SK-N-SH treated with all-trans-retinoic acid at 6 μM for 48 hours (cell line): ENCODE results near the gene URI1.

Experiments
- ATAC-seq: fragments of 200-7000 bp; cut with Tn5 transposase; 3 replicates; pipeline ENCODE4 v1.9.1; 2020; ENCODE audit warnings: mild to moderate bottlenecking, moderate library complexity
- ARNTL ChIP-seq: fragments of 450-650 bp; formaldehyde crosslinking; IDR thresholded peaks from 2 replicates; pipeline ENCODE4 v1.5.0; 2020; ENCODE audit warnings: low read depth, mild to moderate bottlenecking, moderate library complexity, borderline replicate concordance
- CREB5 ChIP-seq: fragments of 250-450 bp; sonication (Bioruptor Pico); IDR thresholded peaks from 2 replicates; pipeline ENCODE4 v1.5.1; 2020; ENCODE audit warnings: low read depth, mild to moderate bottlenecking, moderate library complexity
- CSDC2 ChIP-seq: fragments of 250-450 bp; sonication (Bioruptor Pico); IDR thresholded peaks from 2 replicates; pipeline ENCODE4 v1.5.0; 2020; ENCODE audit warnings: mild to moderate bottlenecking, moderate library complexity
- CSRNP3 ChIP-seq: fragments of 250-450 bp; sonication (Bioruptor Pico); IDR thresholded peaks from 2 replicates; pipeline ENCODE4 v1.5.1; 2021; ENCODE audit warnings: mild to moderate bottlenecking, moderate library complexity
- ESRRG ChIP-seq: fragments of 250-450 bp; sonication (Bioruptor Pico); IDR thresholded peaks from 2 replicates; pipeline ENCODE4 v1.6.1; 2021; ENCODE audit warnings: mild to moderate bottlenecking
- GLIS3 ChIP-seq: fragments of 250-450 bp; sonication (Bioruptor Pico); IDR thresholded peaks from 2 replicates; pipeline ENCODE4 v1.5.0; 2020; ENCODE audit warnings: mild to moderate bottlenecking, moderate library complexity
- ISL1 ChIP-seq: fragments of 250-450 bp; sonication (Bioruptor Pico); IDR thresholded peaks from 2 replicates; pipeline ENCODE4 v2.1.2; 2022; ENCODE audit warnings: mild to moderate bottlenecking, moderate library complexity
- OSR1 ChIP-seq: fragments of 250-450 bp; sonication (Bioruptor Pico); IDR thresholded peaks from 2 replicates; pipeline ENCODE4 v1.8.0; 2022; ENCODE audit warnings: moderate library complexity, mild to moderate bottlenecking, inconsistent platforms
- PATZ1 ChIP-seq: fragments of 250-450 bp; sonication (Bioruptor Pico); IDR thresholded peaks from 2 replicates; pipeline ENCODE4 v1.8.0; 2020; ENCODE audit warnings: mild to moderate bottlenecking, moderate library complexity, borderline replicate concordance
- POU6F1 ChIP-seq: fragments of 250-450 bp; sonication (Bioruptor Pico); IDR thresholded peaks from 2 replicates; pipeline ENCODE4 v1.8.0; 2021; ENCODE audit warnings: low read depth, mild to moderate bottlenecking, moderate library complexity, borderline replicate concordance
- RARB ChIP-seq: fragments of 250-450 bp; sonication (Bioruptor Pico); IDR thresholded peaks from 2 replicates; pipeline ENCODE4 v1.8.0; 2021; ENCODE audit warnings: mild to moderate bottlenecking, moderate library complexity
- TCF4 ChIP-seq: fragments of 250-450 bp; sonication (Bioruptor Pico); IDR thresholded peaks from 2 replicates; pipeline ENCODE4 v1.8.0; 2021; ENCODE audit warnings: mild to moderate bottlenecking, moderate library complexity, borderline replicate concordance
- TOX ChIP-seq: fragments of 250-450 bp; sonication (Bioruptor Pico); IDR thresholded peaks from 2 replicates; pipeline ENCODE4 v1.8.0; 2021; ENCODE audit warnings: mild to moderate bottlenecking, moderate library complexity, borderline replicate concordance
- TSHZ2 ChIP-seq: fragments of 250-450 bp; sonication (Bioruptor Pico); IDR thresholded peaks from 2 replicates; pipeline ENCODE4 v1.5.0; 2020; ENCODE audit warnings: mild to moderate bottlenecking, moderate library complexity
- ZC3H10 ChIP-seq: fragments of 250-450 bp; sonication (Bioruptor Pico); IDR thresholded peaks from 2 replicates; pipeline ENCODE4 v1.5.1; 2021; ENCODE audit warnings: mild to moderate bottlenecking, moderate library complexity
- ZFP3 ChIP-seq: fragments of 250-450 bp; sonication (Bioruptor Pico); IDR thresholded peaks from 2 replicates; pipeline ENCODE4 v1.5.0; 2020; ENCODE audit warnings: mild to moderate bottlenecking, moderate library complexity
- ZFP30 ChIP-seq: fragments of 450-650 bp; formaldehyde crosslinking; IDR thresholded peaks from 2 replicates; pipeline ENCODE4 v1.5.0; 2022; ENCODE audit warnings: mild to moderate bottlenecking, moderate library complexity
- ZNF565 ChIP-seq: fragments of 450-650 bp; formaldehyde crosslinking; conservative IDR thresholded peaks from 2 replicates; pipeline ENCODE4 v1.5.0; 2020; ENCODE audit warnings: low read depth, mild to moderate bottlenecking, moderate library complexity
- ZNF70 ChIP-seq: fragments of 450-650 bp; formaldehyde crosslinking; IDR thresholded peaks from 2 replicates; pipeline ENCODE4 v1.5.0; 2020; ENCODE audit warnings: mild to moderate bottlenecking, moderate library complexity
- ZNF8 ChIP-seq: fragments of 450-650 bp; formaldehyde crosslinking; IDR thresholded peaks from 2 replicates; pipeline ENCODE4 v1.5.0; 2020; ENCODE audit warnings: mild to moderate bottlenecking, moderate library complexity

The URI1 gene

DNA sequence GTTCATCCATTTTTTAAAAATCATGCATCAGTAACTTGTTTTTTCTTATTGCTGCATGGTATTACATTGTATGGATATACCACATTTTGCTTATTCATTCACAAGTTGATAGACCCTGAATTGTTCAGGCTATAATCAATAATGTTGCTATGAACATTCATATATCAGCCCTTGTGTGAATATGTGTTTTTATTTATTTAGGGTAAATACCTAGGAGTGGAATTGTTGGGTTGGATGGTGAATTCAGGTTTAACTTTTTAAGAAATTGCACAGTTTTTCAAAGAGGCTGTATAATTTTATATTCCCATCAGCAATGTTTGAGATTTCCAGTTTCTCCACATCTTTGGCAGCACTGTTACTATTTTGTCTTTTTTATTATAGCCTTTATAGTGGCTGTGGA, 82.1 kb downstream of the URI1 start:
- peak; percentile 40; the same call in 1 of the 2 replicates for TF ChIP-seq ZNF8 (CRISPR knock-in tag)
- no peak for TF ChIP-seq GLIS3 (CRISPR knock-in tag)
- no peak for TF ChIP-seq CREB5 (CRISPR knock-in tag)
- ATAC-seq: no peak

- TF ChIP-seq ARNTL (CRISPR knock-in tag) (no peak), ESRRG (CRISPR knock-in tag) (no peak), ZNF565 (CRISPR knock-in tag) (no peak), POU6F1 (no peak), ZFP3 (CRISPR knock-in tag) (no peak), TOX (CRISPR knock-in tag) (no peak), PATZ1 (CRISPR knock-in tag) (no peak), RARB (no peak)
- no peak for ATAC-seq
Observed at GRCh38 chr19:30026933-30027332, 84.9 kb downstream of the URI1 start.

- ATAC-seq: no peak
Observed at GRCh38 chr19:30028118-30028991, 86.3 kb downstream of the URI1 start.

GRCh38 chr19:30028992-30029343, 86.9 kb downstream of the URI1 start:
- no peak for ATAC-seq
- no peak for TF ChIP-seq OSR1 (CRISPR knock-in tag)
- no peak for TF ChIP-seq ZFP30 (CRISPR knock-in tag)
- TF ChIP-seq GLIS3 (CRISPR knock-in tag): no peak
- TF ChIP-seq TCF4 (CRISPR knock-in tag): no peak
- no peak for TF ChIP-seq POU6F1
- TF ChIP-seq ISL1 (CRISPR knock-in tag): no peak
- no peak for TF ChIP-seq RARB
- TF ChIP-seq ESRRG (CRISPR knock-in tag): no peak
- TF ChIP-seq ARNTL (CRISPR knock-in tag): no peak
- TF ChIP-seq ZC3H10: no peak
- no peak for TF ChIP-seq CSRNP3 (CRISPR knock-in tag)
- TF ChIP-seq TSHZ2 (CRISPR knock-in tag): no peak
- TF ChIP-seq ZNF70 (CRISPR knock-in tag): no peak
- TF ChIP-seq CSDC2 (CRISPR knock-in tag): no peak
- no peak for TF ChIP-seq ZNF8 (CRISPR knock-in tag)
- no peak for TF ChIP-seq CREB5 (CRISPR knock-in tag)
- TF ChIP-seq PATZ1 (CRISPR knock-in tag): no peak
- no peak for TF ChIP-seq ZFP3 (CRISPR knock-in tag)
- TF ChIP-seq TOX (CRISPR knock-in tag): no peak
- TF ChIP-seq, all 23 proteins: peak for 0

More at GRCh38 chr19:30028118-30028991, 86.3 kb downstream of the URI1 start:
- no peak for TF ChIP-seq RARB
- TF ChIP-seq ISL1 (CRISPR knock-in tag): no peak
- TF ChIP-seq, all 23 proteins: peak for 0
